PC-9 (cell line): ENCODE results near the gene TCIRG1.

ENCODE experiments used
- EZH2 ChIP-seq: fragments of 200-600 bp; sonication (generic); IDR thresholded peaks from 2 replicates; pipeline ENCODE4 v1.8.0; 2017; ENCODE audit warnings: antibody characterized with exemption, low read depth
- TF ChIP-seq, protein P1 (sequence below): fragments of 200-600 bp; sonication (generic); conservative IDR thresholded peaks from 2 replicates; pipeline ENCODE4 v1.6.1; 2017; ENCODE audit warnings: mixed run types, antibody characterized with exemption, mild to moderate bottlenecking, moderate library complexity

DNA sequence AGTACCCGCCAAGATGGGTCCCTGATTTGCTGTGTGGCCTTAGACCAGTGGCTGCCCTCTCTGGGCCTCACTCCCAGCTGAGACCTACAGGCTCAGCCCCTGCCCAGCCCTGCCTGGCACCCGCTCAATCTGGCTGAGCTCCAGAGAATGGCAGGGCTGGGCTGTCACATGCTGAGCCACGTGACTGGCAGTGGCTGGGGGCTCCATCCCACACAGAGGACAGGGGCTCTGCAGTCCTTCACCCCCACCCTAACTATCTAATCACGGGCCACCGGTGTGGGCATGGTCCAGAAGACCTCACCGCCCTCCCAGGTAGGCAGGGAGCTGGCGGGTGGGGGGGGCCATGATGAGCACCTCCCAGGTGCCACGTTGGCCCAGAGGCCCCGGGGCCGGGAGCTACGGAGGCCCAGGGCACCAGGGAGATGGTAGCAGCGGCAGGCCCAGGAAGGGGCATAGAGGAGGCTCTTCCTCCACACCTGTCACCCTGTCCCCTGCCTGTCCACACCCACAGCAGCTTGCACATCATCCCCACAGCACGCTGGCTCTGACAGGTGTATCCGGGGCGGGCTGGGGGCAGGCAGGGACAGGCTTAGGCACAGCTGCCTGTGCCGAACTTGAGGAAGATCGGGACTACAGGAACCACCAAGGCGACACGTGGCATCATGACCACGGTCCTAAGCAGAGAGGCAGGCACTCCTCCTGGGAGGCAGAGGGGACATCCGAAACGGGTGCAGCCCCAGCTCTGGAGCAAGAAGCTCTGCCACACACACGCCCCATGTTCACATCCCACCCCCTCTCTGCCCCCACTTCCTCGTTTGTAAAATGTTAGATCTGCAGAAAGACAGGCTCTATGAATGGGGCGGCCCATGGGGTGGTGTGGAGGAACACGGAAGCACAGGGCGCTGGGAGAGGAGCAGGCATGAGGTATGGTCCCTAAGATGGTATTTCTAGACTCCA is 30.2 kb upstream of the TCIRG1 start:
- TF ChIP-seq, protein P1, sequence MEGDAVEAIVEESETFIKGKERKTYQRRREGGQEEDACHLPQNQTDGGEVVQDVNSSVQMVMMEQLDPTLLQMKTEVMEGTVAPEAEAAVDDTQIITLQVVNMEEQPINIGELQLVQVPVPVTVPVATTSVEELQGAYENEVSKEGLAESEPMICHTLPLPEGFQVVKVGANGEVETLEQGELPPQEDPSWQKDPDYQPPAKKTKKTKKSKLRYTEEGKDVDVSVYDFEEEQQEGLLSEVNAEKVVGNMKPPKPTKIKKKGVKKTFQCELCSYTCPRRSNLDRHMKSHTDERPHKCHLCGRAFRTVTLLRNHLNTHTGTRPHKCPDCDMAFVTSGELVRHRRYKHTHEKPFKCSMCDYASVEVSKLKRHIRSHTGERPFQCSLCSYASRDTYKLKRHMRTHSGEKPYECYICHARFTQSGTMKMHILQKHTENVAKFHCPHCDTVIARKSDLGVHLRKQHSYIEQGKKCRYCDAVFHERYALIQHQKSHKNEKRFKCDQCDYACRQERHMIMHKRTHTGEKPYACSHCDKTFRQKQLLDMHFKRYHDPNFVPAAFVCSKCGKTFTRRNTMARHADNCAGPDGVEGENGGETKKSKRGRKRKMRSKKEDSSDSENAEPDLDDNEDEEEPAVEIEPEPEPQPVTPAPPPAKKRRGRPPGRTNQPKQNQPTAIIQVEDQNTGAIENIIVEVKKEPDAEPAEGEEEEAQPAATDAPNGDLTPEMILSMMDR = no peak
- TF ChIP-seq EZH2 = no peak
